Endothelial cell of umbilical vein (primary cell): ENCODE data around the gene PANX1. TPM values are rescaled to one million over a fixed set of nuclear protein-coding genes. Genes with fewer than 3 reads are reported as not detected.

Experiments used
- BruUV-seq: library from RNA; stranded (reverse); fragments of 400-500 nt; replicated peaks from 2 replicates; lab custom pipeline; 2021; lab: Mats Ljungman, UMichigan
- CTCF ChIA-PET: fragments of 300-600, 350-600 bp; sonication (Branson Sonifier 250); formaldehyde crosslinking; loops from one replicate; lab custom pipeline; 2021; ENCODE audit warnings: antibody characterized with exemption, inconsistent platforms; lab: Charles Lee
- POLR2A ChIA-PET: fragments of 300-600, 350-600 bp; sonication (Branson Sonifier 250); formaldehyde crosslinking; loops from one replicate; lab custom pipeline; 2021; ENCODE audit warnings: antibody characterized with exemption, inconsistent platforms; lab: Charles Lee
- DNase-seq: peaks from one replicate; pipeline ENCODE4 v3.0.0-alpha.2; 2011; ENCODE audit warnings: low read depth, low spot score
- FAIRE-seq: peaks from 2 replicates; lab custom pipeline; 2011; peaks lifted over from hg19 to GRCh38; lab: Jason Lieb, UNC
- H2AFZ ChIP-seq: 2 replicates; pipeline ENCODE4 v1.6.0; 2012; ENCODE audit warnings: low read depth, low read length, control low read depth, inconsistent platforms
- H3K27ac ChIP-seq: 2 replicates; pipeline ENCODE4 v1.5.1; 2011; ENCODE audit warnings: low read depth, mild to moderate bottlenecking, control low read depth, low read length, moderate library complexity; ENCODE audit not compliant: insufficient read depth
- H3K27me3 ChIP-seq, 2 experiments: 2 replicates each; pipeline versions ENCODE4 v1.6.0 to v1.6.1; 2011; ENCODE audit warnings: low read length in 2 of 2, mixed read lengths in 1 of 2; ENCODE audit not compliant: control insufficient read depth in 2 of 2, insufficient read depth in 2 of 2
- H3K36me3 ChIP-seq, 2 experiments: 2 replicates in 1 of 2; 3 replicates in 1 of 2; pipeline ENCODE4 v1.5.1; 2011; ENCODE audit warnings: low read length in 2 of 2, mild to moderate bottlenecking in 1 of 2, moderate library complexity in 1 of 2; ENCODE audit not compliant: control insufficient read depth in 2 of 2, insufficient read depth in 2 of 2; ENCODE audit errors: extremely low read depth in 1 of 2
- H3K4me1 ChIP-seq: 3 replicates; pipeline ENCODE4 v1.5.1; 2011; ENCODE audit warnings: mild to moderate bottlenecking, low read length; ENCODE audit not compliant: control insufficient read depth, insufficient read depth; ENCODE audit errors: extremely low read depth
- H3K4me2 ChIP-seq: 2 replicates; pipeline ENCODE4 v1.6.1; 2011; ENCODE audit warnings: low read length, control low read depth, mixed read lengths; ENCODE audit not compliant: insufficient read depth
- H3K4me3 ChIP-seq, 3 experiments: fragments of 200-600 bp in 1 of 3; sonication (generic), shearing (Covaris generic) in 1 of 3; replicated peaks in 1 of 3; 2 replicates each; pipeline ENCODE4 v1.5.1; 2011 to 2016; ENCODE audit warnings: control low read depth in 3 of 3, low read length in 3 of 3, mild to moderate bottlenecking in 2 of 3, inconsistent platforms in 1 of 3, low read depth in 1 of 3, moderate library complexity in 1 of 3; ENCODE audit not compliant: insufficient read depth in 1 of 3
- H3K79me2 ChIP-seq: 2 replicates; pipeline ENCODE4 v1.6.0; 2012; ENCODE audit warnings: low read length, inconsistent platforms; ENCODE audit not compliant: control insufficient read depth, insufficient read depth
- H3K9ac ChIP-seq: replicated peaks from 2 replicates; pipeline ENCODE3; 2011; ENCODE audit warnings: low read length, control low read depth; ENCODE audit not compliant: insufficient read depth; ENCODE audit errors: extremely low read depth
- H3K9me1 ChIP-seq: replicated peaks from 3 replicates; pipeline ENCODE4 v1.6.0; 2011; ENCODE audit warnings: mild to moderate bottlenecking, low read length; ENCODE audit not compliant: control insufficient read depth, insufficient read depth; ENCODE audit errors: extremely low read depth
- H3K9me3 ChIP-seq: replicated peaks from 2 replicates; pipeline ENCODE4 v1.5.1; 2012; ENCODE audit warnings: low read length, inconsistent platforms; ENCODE audit not compliant: control insufficient read depth, insufficient read depth
- H4K20me1 ChIP-seq: replicated peaks from 2 replicates; pipeline ENCODE3; 2011; ENCODE audit warnings: mild to moderate bottlenecking, low read length; ENCODE audit not compliant: control insufficient read depth, insufficient read depth; ENCODE audit errors: extremely low read depth
- EZH2 ChIP-seq: IDR thresholded peaks from 2 replicates; pipeline ENCODE4 v1.6.1; 2012; ENCODE audit warnings: borderline replicate concordance, low read depth, mild to moderate bottlenecking, moderate library complexity, low read length, inconsistent platforms; ENCODE audit not compliant: severe bottlenecking
- FOS ChIP-seq: IDR thresholded peaks from 2 replicates; pipeline ENCODE4 v1.6.1; 2011; ENCODE audit warnings: mild to moderate bottlenecking, low read length, moderate library complexity, borderline replicate concordance; ENCODE audit not compliant: insufficient read depth
- GATA2 ChIP-seq: IDR thresholded peaks from 2 replicates; pipeline ENCODE4 v1.7.0; 2011; ENCODE audit warnings: low read depth, mild to moderate bottlenecking, moderate library complexity, mixed read lengths, low read length; ENCODE audit not compliant: insufficient read length, insufficient read depth
- JUN ChIP-seq: IDR thresholded peaks from 2 replicates; pipeline ENCODE4 v1.6.1; 2011; ENCODE audit warnings: borderline replicate concordance, low read depth; ENCODE audit not compliant: insufficient read length, insufficient read depth
- MYC ChIP-seq: IDR thresholded peaks from one replicate; pipeline ENCODE4 v1.6.1; 2011; ENCODE audit warnings: mild to moderate bottlenecking, low read depth, low read length
- POLR2A ChIP-seq: IDR thresholded peaks from 2 replicates; pipeline ENCODE4 v1.6.1; 2012; ENCODE audit warnings: low read depth, mild to moderate bottlenecking, control low read depth, low read length
- POLR2AphosphoS5 ChIP-seq: IDR thresholded peaks from 2 replicates; pipeline ENCODE4 v1.6.1; 2012; ENCODE audit warnings: low read depth, mild to moderate bottlenecking, control low read depth, low read length, moderate library complexity; ENCODE audit not compliant: insufficient read depth
- dilution Hi-C: fragments of 300-500 bp; cut with MboI; formaldehyde crosslinking; loops from one replicate; pipeline ENCODE4 v1.15.0; 2019; ENCODE audit warnings: low sequenced_read_pairs; ENCODE audit not compliant: extremely low pct_ligation_motif_present
- intact Hi-C: fragments of 100-400 bp; cut with micrococcal nuclease; formaldehyde crosslinking; loops from one replicate; pipeline ENCODE4 v1.10.0; 2022
- polyA plus RNA-seq, 4 experiments: library from polyadenylated mRNA; depleted of rRNA in 3 of 4; stranded (reverse) in 3 of 4; unstranded in 1 of 4; fragments of >200 nt; gene quantifications; 2 replicates each; pipeline versions ENCODE4 v1.2.1 to v1.2.3, GENCODE V29; 2011 to 2012; ENCODE audit warnings: missing spikeins in 1 of 4
- total RNA-seq: library from RNA; stranded (reverse); gene quantifications from 2 replicates; pipeline ENCODE4 v1.2.3, GENCODE V29; 2021
- TF ChIP-seq, protein P1 (sequence below), 2 donors: IDR thresholded peaks; 1 replicate in 1 of 2; 2 replicates in 1 of 2; pipeline ENCODE4 v1.5.1; 2011; ENCODE audit warnings: low read length in 2 of 2, mild to moderate bottlenecking in 2 of 2, moderate library complexity in 2 of 2, control low read depth in 1 of 2, inconsistent platforms in 1 of 2, low read depth in 1 of 2; ENCODE audit not compliant: insufficient read depth in 1 of 2; ENCODE audit errors: extremely low read depth in 1 of 2
- TF ChIP-seq, protein P2 (sequence below): IDR thresholded peaks from 2 replicates; pipeline ENCODE4 v1.6.1; 2011; ENCODE audit not compliant: insufficient read depth, insufficient read length

Gene PANX1
- total and polyA plus RNA-seq, 2 donors (not counting 3 experiments of a cell fraction or from before 2014, with no cell fraction given), result 9.5 to 20.9 TPM

DNA sequence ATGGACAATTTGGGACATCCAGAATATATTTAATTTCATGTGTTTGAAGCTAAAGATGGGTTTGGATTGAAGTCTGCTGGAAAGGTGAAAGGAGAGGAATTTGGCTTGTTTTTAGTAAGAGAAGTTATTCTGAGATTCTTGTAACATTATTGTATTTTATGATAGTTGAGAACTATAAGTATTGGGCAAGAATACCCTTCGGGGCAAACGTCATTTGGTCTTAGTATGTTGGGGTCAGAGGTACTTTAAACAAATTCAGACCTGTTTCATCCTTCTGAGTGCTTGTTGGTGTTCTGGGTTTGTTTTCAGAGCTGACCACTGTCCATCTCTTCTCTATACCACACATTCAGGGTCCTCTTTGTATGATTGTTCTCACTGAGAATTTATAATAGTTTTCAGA, 19.5 kb downstream of the PANX1 start:
- H3K79me2 ChIP-seq, result peaks cover 72% of the 10 kb centered on the region
- CTCF ChIA-PET, result no interaction called here

More for the DNA sequence above, 19.5 kb downstream of the PANX1 start:
- H2AFZ ChIP-seq, result no peak overlapping the region
- no peaks in the 10 kb centered on the region for H3K9me1 ChIP-seq
- no peaks in the 10 kb centered on the region for H4K20me1 ChIP-seq
- H3K4me2 ChIP-seq, result no peak overlapping the region
- POLR2A ChIA-PET, result no interaction called here
- H3K9ac ChIP-seq, result no peak overlapping the region
- BruUV-seq, result no TSS peak
- no peak for DNase-seq
- dilution Hi-C loops, result no loop called here
- FAIRE-seq, result no peak
- no peaks in the 10 kb centered on the region for H3K27me3 ChIP-seq
- H3K9me3 ChIP-seq, result no peaks in the 10 kb centered on the region
- no peak overlapping the region for H3K4me3 ChIP-seq
- H3K4me1 ChIP-seq, result peaks cover 32% of the 10 kb centered on the region
- no peak for TF ChIP-seq FOS
- no peak for TF ChIP-seq JUN
- TF ChIP-seq POLR2A, result no peak
- TF ChIP-seq, protein P1, sequence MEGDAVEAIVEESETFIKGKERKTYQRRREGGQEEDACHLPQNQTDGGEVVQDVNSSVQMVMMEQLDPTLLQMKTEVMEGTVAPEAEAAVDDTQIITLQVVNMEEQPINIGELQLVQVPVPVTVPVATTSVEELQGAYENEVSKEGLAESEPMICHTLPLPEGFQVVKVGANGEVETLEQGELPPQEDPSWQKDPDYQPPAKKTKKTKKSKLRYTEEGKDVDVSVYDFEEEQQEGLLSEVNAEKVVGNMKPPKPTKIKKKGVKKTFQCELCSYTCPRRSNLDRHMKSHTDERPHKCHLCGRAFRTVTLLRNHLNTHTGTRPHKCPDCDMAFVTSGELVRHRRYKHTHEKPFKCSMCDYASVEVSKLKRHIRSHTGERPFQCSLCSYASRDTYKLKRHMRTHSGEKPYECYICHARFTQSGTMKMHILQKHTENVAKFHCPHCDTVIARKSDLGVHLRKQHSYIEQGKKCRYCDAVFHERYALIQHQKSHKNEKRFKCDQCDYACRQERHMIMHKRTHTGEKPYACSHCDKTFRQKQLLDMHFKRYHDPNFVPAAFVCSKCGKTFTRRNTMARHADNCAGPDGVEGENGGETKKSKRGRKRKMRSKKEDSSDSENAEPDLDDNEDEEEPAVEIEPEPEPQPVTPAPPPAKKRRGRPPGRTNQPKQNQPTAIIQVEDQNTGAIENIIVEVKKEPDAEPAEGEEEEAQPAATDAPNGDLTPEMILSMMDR (IDR thresholded peaks at IDR 0.05; ENCODE audit: extremely low read depth in 1 of 2, insufficient read depth in 1 of 2, low read depth in 1 of 2, low read length in 2 of 2), result no peak
- TF ChIP-seq EZH2, result no peak
- TF ChIP-seq GATA2, result no peak
- no peak for TF ChIP-seq POLR2AphosphoS5
- TF ChIP-seq MYC, result no peak
- TF ChIP-seq, protein P2, sequence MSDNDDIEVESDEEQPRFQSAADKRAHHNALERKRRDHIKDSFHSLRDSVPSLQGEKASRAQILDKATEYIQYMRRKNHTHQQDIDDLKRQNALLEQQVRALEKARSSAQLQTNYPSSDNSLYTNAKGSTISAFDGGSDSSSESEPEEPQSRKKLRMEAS, result no peak
- H3K27ac ChIP-seq, result no peak overlapping the region
- no peaks in the 10 kb centered on the region for H3K36me3 ChIP-seq
- intact Hi-C loops, result loop anchor here (2.0 to 5.0 kb wide), 2 partner anchors 35 to 606 kb away; partner anchors contain the start of gene SMCO4
